ENCODE data around the gene ADSL. TPM values are rescaled to one million over a fixed set of nuclear protein-coding genes. Genes with fewer than 3 reads are reported as not detected.

The ADSL gene
- total RNA-seq, 1 donor from 2014 or later: 31.3 TPM

- H3K27me3 ChIP-seq: no peaks in the 10 kb centered on the region
- intact Hi-C loops (cut with DNase I): loop anchor here (10.0 kb wide), 1 partner anchor 331 kb away; no protein-coding TSS in a partner anchor
- TF ChIP-seq CTCF (IDR thresholded peaks at IDR 0.05): no peak
- peaks cover 10 to 27% of the 10 kb centered on the region in 2 donors for H3K4me1 ChIP-seq
- H3K9me3 ChIP-seq: no peaks in the 10 kb centered on the region
- no peak for DNase-seq (ENCODE audit: low spot score in 2 of 2)
- H3K27ac ChIP-seq: peak overlapping the region in 1 of 2 donors; percentile 20
- peaks cover 7 to 8% of the 10 kb centered on the region in 2 donors for H3K36me3 ChIP-seq
- H3K4me3 ChIP-seq: no peak overlapping the region
These were observed 87.8 kb downstream of the ADSL start for GRCh38 chr22:40434106-40434505.

- no peak for DNase-seq (ENCODE audit: low spot score in 2 of 2)
- Histone ChIP-seq H3K27ac (peak overlapping the region in 1 of 2 donors; percentile 20), H3K4me1 (peaks cover 10 to 27% of the 10 kb centered on the region in 2 donors), H3K27me3 (no peaks in the 10 kb centered on the region), H3K9me3 (no peaks in the 10 kb centered on the region), H3K36me3 (peaks cover under 1 to 2% of the 10 kb centered on the region in 2 donors), H3K4me3 (no peak overlapping the region)
- intact Hi-C loops (cut with DNase I): loop anchor here (5.0 to 10.0 kb wide), 2 partner anchors 53 to 330 kb away; no protein-coding TSS in a partner anchor
- no peak for TF ChIP-seq CTCF (IDR thresholded peaks at IDR 0.05)
These were observed 88.4 kb downstream of the ADSL start for GRCh38 chr22:40434745-40435144.

GRCh38 chr22:40436505-40437431, 90.5 kb downstream of the ADSL start:
- H3K4me1 ChIP-seq: peaks cover 10 to 25% of the 10 kb centered on the region in 2 donors
- H3K36me3 ChIP-seq: no peaks in the 10 kb centered on the region
- TF ChIP-seq CTCF (IDR thresholded peaks at IDR 0.05): peak; percentile 68 to 70 (median 68)
- H3K27ac ChIP-seq: peak overlapping the region; percentile 64 to 72
- no peaks in the 10 kb centered on the region for H3K27me3 ChIP-seq
- no peaks in the 10 kb centered on the region for H3K9me3 ChIP-seq
- intact Hi-C loops (cut with DNase I): loop anchor here (1.0 to 10.0 kb wide), 3 partner anchors 51 to 328 kb away; no protein-coding TSS in a partner anchor
- H3K4me3 ChIP-seq: peak overlapping the region; percentile 7 to 49
- DNase-seq (ENCODE audit: low spot score in 2 of 2): no peak

Other genes starting within 250 kb of the ADSL start
- 22.4 TPM for gene TNRC6B, start 168.6 kb upstream of the ADSL start, total RNA-seq
- 101 TPM for gene SGSM3, start 24.1 kb downstream of the ADSL start, total RNA-seq

Measured in ascending aorta (tissue), 2 donors.